ENCODE measurements around the gene SLC15A4.

GRCh38 chr12:128823216-128823915 is 392 bp downstream of the SLC15A4 start:
- TF ChIP-seq CTCF (conservative IDR thresholded peaks at IDR 0.05; ENCODE audit: low read length) = no peak
- TF ChIP-seq EZH2phosphoT487 (IDR thresholded peaks at IDR 0.05; ENCODE audit: borderline replicate concordance, low read depth, low read length) = no peak
